BLaER1 treated with 17β-estradiol and CSF1 and Interleukin-3, amounts not matched to agents 10 nM and 100 nM (cell line): ENCODE results near the gene PXN.
A peak's percentile ranks its signal among the peaks of the same experiment; 100 is the strongest.

Experiments used
- H3K27ac ChIP-seq, 11 experiments: shearing (Covaris generic); formaldehyde crosslinking; 2 replicates each; pipeline ENCODE4 v1.8.1; 2022
- H3K27me3 ChIP-seq, 11 experiments: shearing (Covaris generic); formaldehyde crosslinking; 2 replicates each; pipeline ENCODE4 v1.8.1; 2022
- H3K36me3 ChIP-seq, 11 experiments: shearing (Covaris generic); formaldehyde crosslinking; 2 replicates each; pipeline ENCODE4 v1.8.1; 2022
- H3K4me1 ChIP-seq, 10 experiments: shearing (Covaris generic); formaldehyde crosslinking; 2 replicates each; pipeline ENCODE4 v1.8.1; 2022
- H3K4me2 ChIP-seq, 11 experiments: shearing (Covaris generic); formaldehyde crosslinking; 2 replicates each; pipeline ENCODE4 v1.8.1; 2022
- H3K4me3 ChIP-seq, 10 experiments: shearing (Covaris generic); formaldehyde crosslinking; 2 replicates each; pipeline ENCODE4 v1.8.1; 2022
- H3K9ac ChIP-seq, 11 experiments: shearing (Covaris generic); formaldehyde crosslinking; 2 replicates each; pipeline ENCODE4 v1.8.1; 2022
- H3K9me3 ChIP-seq, 11 experiments: shearing (Covaris generic); formaldehyde crosslinking; replicated peaks in 1 of 11; 2 replicates each; pipeline ENCODE4 v1.8.1; 2022
- H4K20me1 ChIP-seq, 11 experiments: shearing (Covaris generic); formaldehyde crosslinking; 2 replicates each; pipeline ENCODE4 v1.8.1; 2022
- Cebpa-rat ChIP-seq, 11 experiments: shearing (Covaris generic); IDR thresholded peaks; 2 replicates each; pipeline ENCODE4 v1.8.1; 2022

Gene PXN

GRCh38 chr12:120181991-120182631 lies 83.4 kb downstream of the PXN start:
- peaks cover 96 to 100% (median 99%) of the 10 kb centered on the region in 11 experiments for H3K36me3 ChIP-seq
- H3K4me3 ChIP-seq = no peak overlapping the region
- TF ChIP-seq Cebpa-rat (IDR thresholded peaks at IDR 0.05) = no peak
- H4K20me1 ChIP-seq = peaks cover 49 to 100% (median 91%) of the 10 kb centered on the region in 11 experiments; a peak in 21 of 22 replicates
- H3K4me1 ChIP-seq = peaks cover 0 to 6% (median 0%) of the 10 kb centered on the region in 10 experiments; a peak in 5 of 20 replicates
- H3K9ac ChIP-seq = no peak overlapping the region
- H3K9me3 ChIP-seq = no peaks in the 10 kb centered on the region
- no peak overlapping the region for H3K4me2 ChIP-seq
- H3K27me3 ChIP-seq = no peaks in the 10 kb centered on the region
- H3K27ac ChIP-seq = no peak overlapping the region

GRCh38 chr12:120180975-120181374 lies 84.6 kb downstream of the PXN start:
- Histone ChIP-seq H3K4me2 (no peak overlapping the region), H3K27me3 (no peaks in the 10 kb centered on the region), H3K9me3 (no peaks in the 10 kb centered on the region), H3K9ac (no peak overlapping the region), H3K4me3 (no peak overlapping the region), H3K4me1 (peaks cover 0 to 11% (median 5%) of the 10 kb centered on the region in 10 experiments; a peak in 15 of 20 replicates), H4K20me1 (peaks cover 40 to 99% (median 88%) of the 10 kb centered on the region in 11 experiments; a peak in 21 of 22 replicates), H3K36me3 (peaks cover 96 to 100% (median 99%) of the 10 kb centered on the region in 11 experiments), H3K27ac (no peak overlapping the region)
- no peak for TF ChIP-seq Cebpa-rat (IDR thresholded peaks at IDR 0.05)

GRCh38 chr12:120175537-120175936 lies 90.0 kb downstream of the PXN start:
- H3K27me3 ChIP-seq = no peaks in the 10 kb centered on the region
- H3K36me3 ChIP-seq = peaks cover 95 to 100% (median 98%) of the 10 kb centered on the region in 11 experiments
- peak overlapping the region in 9 of 11 experiments; percentile 11 to 65 (median 31); a peak in 14 of 22 replicates for H3K9ac ChIP-seq
- peak overlapping the region in 9 of 11 experiments; percentile 6 to 75 (median 52); a peak in 16 of 22 replicates for H3K4me2 ChIP-seq
- no peaks in the 10 kb centered on the region for H3K9me3 ChIP-seq
- no peak for TF ChIP-seq Cebpa-rat (IDR thresholded peaks at IDR 0.05)
- peaks cover 0 to 29% (median 23%) of the 10 kb centered on the region in 10 experiments; a peak in 16 of 20 replicates for H3K4me1 ChIP-seq
- peak overlapping the region in 7 of 11 experiments; percentile 12 to 62 (median 49); a peak in 10 of 22 replicates for H3K27ac ChIP-seq
- H3K4me3 ChIP-seq = no peak overlapping the region
- H4K20me1 ChIP-seq = peaks cover 0 to 88% (median 54%) of the 10 kb centered on the region in 11 experiments; a peak in 17 of 22 replicates

GRCh38 chr12:120175062-120175461 lies 90.5 kb downstream of the PXN start:
- Histone ChIP-seq H3K4me3 (no peak overlapping the region), H3K36me3 (peaks cover 95 to 100% (median 98%) of the 10 kb centered on the region in 11 experiments), H3K4me2 (peak overlapping the region in 8 of 11 experiments; percentile 42 to 75 (median 54); a peak in 16 of 22 replicates), H3K27ac (peak overlapping the region in 7 of 11 experiments; percentile 12 to 62 (median 49); a peak in 11 of 22 replicates), H3K27me3 (no peaks in the 10 kb centered on the region), H3K4me1 (peaks cover 0 to 29% (median 23%) of the 10 kb centered on the region in 10 experiments; a peak in 16 of 20 replicates), H3K9ac (peak overlapping the region in 8 of 11 experiments; percentile 20 to 65 (median 33); a peak in 13 of 22 replicates), H4K20me1 (peaks cover 0 to 85% (median 54%) of the 10 kb centered on the region in 11 experiments; a peak in 16 of 22 replicates), H3K9me3 (no peaks in the 10 kb centered on the region)
- TF ChIP-seq Cebpa-rat (IDR thresholded peaks at IDR 0.05) = no peak

- no peak overlapping the region for H3K4me2 ChIP-seq
- H3K4me1 ChIP-seq = peaks cover 0 to 28% (median 25%) of the 10 kb centered on the region in 10 experiments; a peak in 16 of 20 replicates
- no peak overlapping the region for H3K27ac ChIP-seq
- H3K4me3 ChIP-seq = no peak overlapping the region
- no peak for TF ChIP-seq Cebpa-rat (IDR thresholded peaks at IDR 0.05)
- H4K20me1 ChIP-seq = peaks cover 0 to 77% (median 34%) of the 10 kb centered on the region in 11 experiments; a peak in 14 of 22 replicates
- peaks cover 96 to 100% (median 98%) of the 10 kb centered on the region in 11 experiments for H3K36me3 ChIP-seq
- no peaks in the 10 kb centered on the region for H3K9me3 ChIP-seq
- no peaks in the 10 kb centered on the region for H3K27me3 ChIP-seq
- no peak overlapping the region for H3K9ac ChIP-seq
Measured at GRCh38 chr12:120172053-120172452, 93.5 kb downstream of the PXN start.

- H3K4me1 ChIP-seq = peaks cover 0 to 21% (median 15%) of the 10 kb centered on the region in 10 experiments; a peak in 16 of 20 replicates
- H3K4me3 ChIP-seq = no peak overlapping the region
- no peaks in the 10 kb centered on the region for H3K9me3 ChIP-seq
- H3K27ac ChIP-seq = no peak overlapping the region
- no peak overlapping the region for H3K4me2 ChIP-seq
- no peak overlapping the region for H3K9ac ChIP-seq
- H3K36me3 ChIP-seq = peaks cover 96 to 100% (median 98%) of the 10 kb centered on the region in 11 experiments
- no peaks in the 10 kb centered on the region for H3K27me3 ChIP-seq
- no peak for TF ChIP-seq Cebpa-rat (IDR thresholded peaks at IDR 0.05)
- H4K20me1 ChIP-seq = peaks cover 0 to 67% (median 26%) of the 10 kb centered on the region in 11 experiments; a peak in 14 of 22 replicates
Measured at GRCh38 chr12:120170631-120171030, 94.9 kb downstream of the PXN start.

GRCh38 chr12:120169946-120170345 lies 95.6 kb downstream of the PXN start:
- H3K9ac ChIP-seq = no peak overlapping the region
- H3K4me2 ChIP-seq = no peak overlapping the region
- no peak overlapping the region for H3K27ac ChIP-seq
- no peaks in the 10 kb centered on the region for H3K9me3 ChIP-seq
- H4K20me1 ChIP-seq = peaks cover 0 to 63% (median 28%) of the 10 kb centered on the region in 11 experiments; a peak in 14 of 22 replicates
- H3K27me3 ChIP-seq = no peaks in the 10 kb centered on the region
- peaks cover 0 to 16% (median 8%) of the 10 kb centered on the region in 10 experiments; a peak in 15 of 20 replicates for H3K4me1 ChIP-seq
- H3K36me3 ChIP-seq = peaks cover 97 to 100% (median 99%) of the 10 kb centered on the region in 11 experiments
- TF ChIP-seq Cebpa-rat (IDR thresholded peaks at IDR 0.05) = no peak
- no peak overlapping the region for H3K4me3 ChIP-seq

- no peak overlapping the region for H3K4me3 ChIP-seq
- no peak for TF ChIP-seq Cebpa-rat (IDR thresholded peaks at IDR 0.05)
- no peaks in the 10 kb centered on the region for H3K27me3 ChIP-seq
- H4K20me1 ChIP-seq = peaks cover 0 to 61% (median 33%) of the 10 kb centered on the region in 11 experiments; a peak in 15 of 22 replicates
- H3K4me2 ChIP-seq = no peak overlapping the region
- no peak overlapping the region for H3K9ac ChIP-seq
- peaks cover 95 to 100% (median 98%) of the 10 kb centered on the region in 11 experiments for H3K36me3 ChIP-seq
- H3K9me3 ChIP-seq = no peaks in the 10 kb centered on the region
- H3K4me1 ChIP-seq = peaks cover 0 to 12% (median 0%) of the 10 kb centered on the region in 10 experiments; a peak in 4 of 20 replicates
- no peak overlapping the region for H3K27ac ChIP-seq
Measured at GRCh38 chr12:120168337-120168736, 97.2 kb downstream of the PXN start.

- H3K27me3 ChIP-seq = no peaks in the 10 kb centered on the region
- H3K4me2 ChIP-seq = no peak overlapping the region
- no peak overlapping the region for H3K9ac ChIP-seq
- no peak overlapping the region for H3K4me3 ChIP-seq
- TF ChIP-seq Cebpa-rat (IDR thresholded peaks at IDR 0.05) = no peak
- H3K36me3 ChIP-seq = peaks cover 95 to 100% (median 98%) of the 10 kb centered on the region in 11 experiments
- H3K27ac ChIP-seq = no peak overlapping the region
- peaks cover 0 to 68% (median 36%) of the 10 kb centered on the region in 11 experiments; a peak in 16 of 22 replicates for H4K20me1 ChIP-seq
- peaks cover 0 to 12% (median 0%) of the 10 kb centered on the region in 10 experiments; a peak in 4 of 20 replicates for H3K4me1 ChIP-seq
- H3K9me3 ChIP-seq = no peaks in the 10 kb centered on the region
Measured at GRCh38 chr12:120167529-120168095, 97.9 kb downstream of the PXN start.
